DMS53 treated with DMSO at 0.1 percent for 48 hours (cell line): ENCODE results near the gene DSN1.
A peak's percentile ranks its signal among the peaks of the same experiment; 100 is the strongest.
"Not testable (repeated sequence)": the region's sequence is repeated elsewhere in the genome, so short reads cannot be mapped to it uniquely, and the experiment has no call there.

ENCODE experiments used
- DNase-seq: peaks from one replicate; lab custom pipeline; 2025; ENCODE audit not compliant: unreplicated experiment; lab: John Stamatoyannopoulos, UW

The DSN1 gene

GRCh38 chr20:36773597-36774390 is at the start of gene DSN1:
Gene DSN1 (minus strand): TSS chr20:36773763. CDS start chr20:36771458, 2,305 bp downstream.
- DNase-seq = peak; percentile 94

- no peak for DNase-seq
These were observed 49.6 kb upstream of the DSN1 start for GRCh38 chr20:36823121-36823520.

GRCh38 chr20:36821964-36822437 is 48.4 kb upstream of the DSN1 start:
- DNase-seq = no peak

- DNase-seq = no peak
These were observed 47.4 kb upstream of the DSN1 start for GRCh38 chr20:36820928-36821327.

GRCh38 chr20:36820073-36820472 is 46.5 kb upstream of the DSN1 start:
- no peak for DNase-seq

GRCh38 chr20:36819659-36820058 is 46.1 kb upstream of the DSN1 start:
- no peak for DNase-seq

- DNase-seq = no peak
These were observed 45.3 kb upstream of the DSN1 start for GRCh38 chr20:36818861-36819260.

- DNase-seq = no peak
These were observed 44.6 kb upstream of the DSN1 start for GRCh38 chr20:36818185-36818584.

GRCh38 chr20:36817496-36817895 is 43.9 kb upstream of the DSN1 start:
- no peak for DNase-seq

- no peak for DNase-seq
These were observed 42.0 kb upstream of the DSN1 start for GRCh38 chr20:36815454-36816091.

GRCh38 chr20:36812594-36813463 is 39.3 kb upstream of the DSN1 start:
- no peak for DNase-seq

- no peak for DNase-seq
These were observed 35.0 kb upstream of the DSN1 start for GRCh38 chr20:36808317-36809257.

GRCh38 chr20:36806049-36806448 is 32.5 kb upstream of the DSN1 start:
- DNase-seq = no peak

- DNase-seq = no peak
These were observed 31.8 kb upstream of the DSN1 start for GRCh38 chr20:36805396-36805795.

- DNase-seq = no peak
These were observed 30.9 kb upstream of the DSN1 start for GRCh38 chr20:36804425-36804824.

- DNase-seq = no peak
These were observed 29.0 kb upstream of the DSN1 start for GRCh38 chr20:36802326-36803222.

- no peak for DNase-seq
These were observed 26.8 kb upstream of the DSN1 start for GRCh38 chr20:36800410-36800809.

- DNase-seq = not testable (repeated sequence)
These were observed 25.8 kb upstream of the DSN1 start for GRCh38 chr20:36799313-36799712.

GRCh38 chr20:36796875-36797274 is 23.3 kb upstream of the DSN1 start:
- DNase-seq = no peak
